ENCODE results near the gene CACNA1D. TPM values are rescaled to one million over a fixed set of nuclear protein-coding genes. Genes with fewer than 3 reads are reported as not detected.

Gene CACNA1D
- total RNA-seq, 2 donors from 2014 or later, result 19.3 to 20.6 TPM

DNA sequence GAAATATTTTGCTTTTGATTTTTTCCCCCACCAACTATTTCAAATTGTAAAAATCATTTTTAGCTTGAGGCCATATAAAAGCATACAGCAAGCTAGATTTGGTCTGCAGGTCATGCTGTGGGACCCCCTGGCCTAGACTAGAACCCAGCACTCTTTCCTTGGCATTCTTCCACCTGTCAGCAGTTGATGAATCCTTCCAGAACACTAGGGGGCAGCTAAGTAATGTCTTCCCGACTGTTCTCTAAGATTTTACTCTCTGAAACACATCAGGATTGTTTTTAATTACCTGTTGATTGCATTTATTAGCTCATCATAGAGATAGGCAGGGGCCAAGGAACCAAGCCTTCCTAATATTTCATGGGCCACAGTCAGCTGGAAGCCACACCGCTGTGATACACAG lies 174.5 kb downstream of the CACNA1D start:
- DNase-seq (no peak), ATAC-seq (no peak)
- intact Hi-C loops (cut with DNase I, micrococcal nuclease), result no loop called here

DNA sequence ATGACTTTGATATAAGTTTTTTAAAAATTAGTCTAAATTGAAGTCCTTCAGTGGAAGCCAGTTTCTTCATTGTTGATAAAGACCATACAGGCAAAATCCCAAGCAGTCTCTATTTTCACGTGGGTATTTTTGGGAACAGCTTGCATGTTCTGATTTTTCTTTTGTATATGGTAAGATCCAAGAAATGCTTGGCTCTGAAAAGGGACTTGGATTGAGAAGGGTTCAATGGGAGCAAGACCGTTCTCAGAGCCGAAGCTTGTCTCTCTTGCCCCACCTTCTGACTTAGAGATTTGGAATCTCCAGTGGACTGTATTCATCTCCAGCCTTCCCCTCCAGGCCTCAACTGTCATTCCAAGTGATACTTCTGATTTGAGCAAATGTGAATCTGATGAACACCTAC lies 176.3 kb downstream of the CACNA1D start:
- ATAC-seq, result no peak
- intact Hi-C loops (cut with DNase I, micrococcal nuclease), result no loop called here
- no peak for DNase-seq

DNA sequence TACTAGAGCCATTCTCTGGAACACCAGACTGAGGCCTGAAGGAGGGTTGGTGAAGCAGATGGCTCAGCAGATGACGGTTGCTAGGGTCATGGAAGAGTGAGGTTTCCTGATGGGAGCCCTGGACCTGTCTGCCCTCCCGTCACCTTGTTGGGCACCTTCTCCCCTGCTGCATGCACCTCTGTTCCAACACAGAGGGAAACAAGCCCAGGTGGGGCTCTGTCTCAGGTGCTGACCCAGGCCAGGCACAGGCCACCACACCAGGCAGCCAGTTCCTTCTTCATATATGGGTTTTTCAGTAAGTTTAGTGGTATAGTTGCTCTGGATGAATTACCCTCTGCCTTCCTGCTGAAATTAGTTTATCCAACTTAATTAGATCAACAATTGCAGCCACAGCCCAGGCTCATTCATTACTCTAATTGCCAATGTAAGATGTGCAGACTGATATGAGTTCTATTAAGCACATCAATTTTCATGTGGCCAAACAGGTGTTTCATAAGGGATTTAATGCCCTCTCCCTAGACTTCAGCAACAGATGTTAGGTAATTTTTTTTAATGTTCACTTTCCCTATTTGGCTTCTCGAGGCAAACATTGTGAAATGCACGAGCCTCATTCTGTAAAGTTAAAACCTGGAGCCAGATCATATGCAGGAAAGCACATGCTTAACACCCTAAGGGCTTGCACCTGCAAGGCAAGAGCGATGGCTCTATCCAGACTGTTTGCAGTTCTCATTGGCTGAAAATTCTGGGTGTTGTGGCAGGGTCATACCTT lies 177.0 kb downstream of the CACNA1D start:
- ATAC-seq (no peak), DNase-seq (no peak)
- intact Hi-C loops (cut with DNase I, micrococcal nuclease), result no loop called here

DNA sequence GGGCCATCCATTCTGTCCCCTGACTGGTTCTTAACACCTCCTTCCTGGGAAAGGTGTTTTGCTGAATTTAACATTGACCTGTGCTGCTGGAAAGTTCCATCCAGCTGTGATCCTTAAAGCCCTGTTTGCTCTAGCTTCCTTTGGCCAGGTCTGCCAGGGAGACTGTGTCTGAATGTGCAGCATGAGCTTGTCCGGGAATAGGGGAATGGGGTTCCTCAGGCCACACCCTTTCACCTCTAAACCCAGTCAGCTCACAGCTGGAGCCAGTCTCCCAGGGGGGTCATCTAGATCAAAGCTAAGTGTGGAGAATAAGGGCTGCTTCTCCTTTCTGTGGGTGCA lies 177.5 kb downstream of the CACNA1D start:
- intact Hi-C loops (cut with DNase I, micrococcal nuclease), result no loop called here
- ATAC-seq, result no peak
- DNase-seq, result no peak

DNA sequence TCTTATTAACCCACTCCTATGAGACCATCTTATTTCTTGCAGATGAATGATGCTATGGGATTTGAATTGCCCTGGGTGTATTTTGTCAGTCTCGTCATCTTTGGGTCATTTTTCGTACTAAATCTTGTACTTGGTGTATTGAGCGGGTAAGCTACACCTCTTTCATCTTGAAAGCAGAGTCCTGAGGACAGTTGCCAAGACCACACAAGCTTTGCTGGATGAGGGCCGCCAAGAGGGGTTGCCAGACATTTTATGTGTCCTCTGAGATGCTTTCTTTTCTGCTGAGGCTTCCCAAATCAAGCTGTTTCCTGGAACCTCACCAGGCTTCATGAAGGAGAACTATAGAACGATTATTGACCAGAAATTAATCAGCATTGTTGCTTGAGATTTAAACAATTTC lies 178.6 kb downstream of the CACNA1D start:
- ATAC-seq (no peak), DNase-seq (no peak)
- intact Hi-C loops (cut with DNase I, micrococcal nuclease), result no loop called here

DNA sequence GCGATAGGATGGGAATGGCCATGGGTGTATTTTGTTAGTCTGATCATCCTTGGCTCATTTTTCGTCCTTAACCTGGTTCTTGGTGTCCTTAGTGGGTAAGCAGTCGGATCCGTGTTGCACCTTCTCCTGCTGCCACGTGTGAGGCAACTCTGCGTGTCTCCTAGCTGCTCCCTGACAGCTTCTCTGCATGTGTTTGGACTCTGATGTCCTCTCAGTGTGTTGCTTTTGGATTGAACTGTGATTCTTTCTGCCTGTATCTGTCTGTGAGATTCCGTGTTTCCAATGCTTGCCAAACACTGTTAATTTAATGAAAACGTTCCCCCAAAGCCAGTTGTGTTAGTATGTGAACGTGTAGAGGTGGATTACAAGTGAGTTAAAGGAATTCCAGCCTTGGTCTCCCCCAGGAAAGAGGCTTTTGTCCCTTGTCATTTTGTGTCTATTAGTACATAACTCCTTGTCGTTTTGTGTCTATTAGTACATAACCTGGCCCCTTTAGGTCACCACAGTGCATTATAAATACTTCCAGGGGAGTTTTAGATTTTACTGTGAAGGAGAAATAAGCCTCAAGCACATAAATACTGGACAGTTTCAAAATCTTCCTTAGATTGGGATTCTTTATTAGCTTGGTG lies 179.4 kb downstream of the CACNA1D start:
- intact Hi-C loops (cut with DNase I, micrococcal nuclease), result no loop called here
- no peak for ATAC-seq
- DNase-seq, result no peak

DNA sequence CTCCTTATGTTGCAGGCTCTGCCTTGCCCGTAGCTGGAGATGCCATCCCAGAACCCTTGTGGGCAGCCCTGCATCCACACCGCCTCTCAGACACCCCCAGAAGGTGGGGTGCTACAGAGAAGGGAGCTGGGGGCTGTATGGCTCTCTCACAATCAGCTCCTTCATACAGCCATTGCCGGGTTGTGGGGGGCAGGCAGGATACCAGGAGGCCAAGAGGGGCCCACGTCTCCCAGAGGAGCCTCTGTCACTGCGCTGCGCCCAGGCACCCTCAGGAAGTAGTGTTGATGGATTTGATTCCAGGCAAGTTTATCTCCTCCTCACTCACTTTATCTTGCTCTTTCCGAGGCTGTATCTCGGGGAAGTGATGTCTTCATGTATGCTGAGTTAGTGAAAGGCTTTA lies 180.2 kb downstream of the CACNA1D start:
- no peak for ATAC-seq
- intact Hi-C loops (cut with DNase I, micrococcal nuclease), result no loop called here
- DNase-seq, result no peak

DNA sequence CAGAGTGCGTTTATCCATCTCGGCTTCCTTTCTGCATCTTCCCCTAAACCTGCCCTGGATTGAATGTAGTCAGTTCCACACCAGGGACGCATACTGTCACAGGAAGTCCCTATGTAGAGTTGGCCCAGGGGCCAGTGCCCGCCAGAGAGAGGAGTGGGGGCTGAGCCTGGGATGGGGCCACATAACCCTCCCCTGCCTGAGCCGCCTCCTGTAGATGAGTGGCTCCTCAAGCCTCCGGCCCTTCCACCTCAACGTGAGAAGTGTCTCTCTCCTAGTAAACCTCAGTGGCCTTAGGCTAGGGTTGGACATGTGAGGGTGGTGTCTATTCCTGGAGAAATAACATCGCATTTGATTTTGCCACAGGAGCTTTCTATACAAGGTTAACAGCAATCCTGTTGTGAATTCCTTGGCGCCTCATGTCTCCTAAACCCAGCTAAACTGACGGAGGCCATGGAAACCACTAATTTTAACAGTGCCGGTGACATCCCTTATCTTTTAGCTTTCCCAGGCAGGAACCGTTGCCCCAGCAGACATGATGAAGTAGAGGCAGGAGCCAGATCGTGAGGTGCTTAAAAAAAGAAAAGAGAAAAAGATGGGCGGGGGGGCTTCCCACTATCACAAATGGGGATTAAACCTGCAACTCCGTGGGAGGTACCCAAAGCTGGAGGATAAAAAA lies 180.7 kb downstream of the CACNA1D start:
- ATAC-seq (no peak), DNase-seq (no peak)
- intact Hi-C loops (cut with DNase I, micrococcal nuclease), result no loop called here

DNA sequence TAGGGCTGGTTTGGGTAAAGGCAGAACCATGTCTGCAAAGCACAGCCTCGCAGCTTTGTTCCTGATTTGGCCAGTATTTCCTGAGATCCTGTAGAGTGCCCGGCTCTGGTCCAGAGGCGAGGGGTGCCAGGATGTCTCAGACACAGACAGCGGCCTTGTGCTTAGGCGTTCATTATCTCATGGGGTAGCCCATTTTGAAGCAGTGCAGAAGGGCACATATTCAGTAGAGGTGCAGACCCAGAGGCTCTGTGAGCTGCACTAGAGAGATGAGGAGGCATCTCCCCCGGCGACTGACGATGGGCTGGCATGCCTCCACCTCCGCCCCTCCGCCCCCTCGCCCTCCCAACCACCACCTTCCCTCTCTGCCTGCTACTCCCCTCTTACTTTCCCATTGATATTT lies 181.5 kb downstream of the CACNA1D start:
- intact Hi-C loops (cut with DNase I, micrococcal nuclease), result no loop called here
- ATAC-seq (no peak), DNase-seq (no peak)

DNA sequence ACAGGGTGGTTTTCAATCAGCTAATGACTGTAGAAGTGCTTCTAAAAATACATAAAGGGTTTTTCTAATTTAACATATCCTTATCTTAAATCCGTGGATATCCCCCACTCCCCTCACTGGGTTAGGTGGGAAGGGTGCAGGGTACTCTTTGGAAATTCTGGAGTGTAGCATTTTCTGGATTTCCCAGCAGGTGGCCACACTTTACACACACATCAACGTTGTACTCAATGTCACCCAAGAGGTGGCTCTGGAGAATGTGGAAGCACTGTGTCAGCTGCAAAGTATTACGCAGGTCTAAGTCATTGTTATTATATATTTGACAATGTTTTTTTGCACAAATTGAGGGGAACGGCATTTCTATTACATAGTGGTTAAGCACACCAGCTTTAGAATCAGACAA lies 183.0 kb downstream of the CACNA1D start:
- intact Hi-C loops (cut with DNase I, micrococcal nuclease), result no loop called here
- DNase-seq (no peak), ATAC-seq (peak; percentile 32)

DNA sequence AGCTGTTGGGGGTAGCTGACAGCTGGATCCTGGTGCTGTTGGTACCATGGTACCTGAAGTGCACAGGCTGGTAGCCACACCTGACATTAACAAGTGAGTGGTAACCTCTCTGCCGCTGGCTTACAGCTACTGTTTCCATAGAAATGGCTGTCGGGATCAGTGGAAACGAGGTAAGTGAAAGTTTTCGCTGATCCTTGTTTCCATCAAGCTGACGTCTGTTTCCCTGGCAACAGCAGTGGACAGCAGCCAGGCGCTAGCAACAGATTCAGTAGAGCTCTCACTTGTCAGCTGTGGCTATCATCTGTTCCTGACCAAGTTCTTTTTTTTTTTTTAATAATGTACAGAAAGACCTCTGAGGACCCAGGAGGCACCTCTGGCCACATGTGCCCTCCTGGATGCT lies 185.6 kb downstream of the CACNA1D start:
- ATAC-seq (no peak), DNase-seq (no peak)
- intact Hi-C loops (cut with DNase I, micrococcal nuclease), result no loop called here

DNA sequence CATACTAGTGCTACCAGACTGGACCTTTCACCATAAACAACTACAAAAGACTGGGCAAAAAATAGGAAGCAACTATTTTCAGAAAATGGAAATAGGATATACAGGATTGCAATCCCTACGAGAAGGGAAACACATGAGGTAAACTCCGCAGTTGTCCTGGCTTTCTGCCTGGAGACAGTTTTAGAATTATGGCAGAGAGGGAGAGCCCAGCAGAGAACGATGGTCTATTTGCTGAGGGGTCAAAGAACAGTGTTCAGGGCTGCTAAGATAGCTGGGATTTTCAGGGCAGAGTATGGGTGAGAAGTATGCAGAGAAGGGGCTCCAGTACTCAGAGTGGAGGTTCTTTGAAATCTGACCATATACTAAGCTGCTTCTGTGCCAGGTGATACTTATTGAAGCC lies 188.4 kb downstream of the CACNA1D start:
- peak; percentile 27 for ATAC-seq
- intact Hi-C loops (cut with DNase I, micrococcal nuclease), result no loop called here
- DNase-seq, result no peak

DNA sequence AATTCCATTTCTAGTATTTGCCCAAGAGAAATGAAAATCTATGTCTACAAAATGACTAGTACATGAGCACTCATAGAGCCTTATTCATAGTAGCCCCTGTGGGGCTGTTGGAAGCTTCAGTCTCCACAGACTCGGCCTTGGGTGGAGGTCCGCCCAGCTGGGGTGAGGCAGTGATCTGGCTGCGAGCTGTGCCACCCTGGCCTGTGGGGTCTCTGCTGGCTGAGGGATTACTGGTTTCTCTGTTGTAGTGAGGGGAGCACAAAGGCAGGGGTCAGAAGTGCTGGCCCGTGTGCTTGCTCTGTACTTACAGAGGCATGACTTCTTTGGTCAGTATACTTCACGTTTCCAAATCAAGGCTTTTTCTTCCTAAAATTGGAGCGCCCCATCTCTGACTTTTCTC lies 193.7 kb downstream of the CACNA1D start:
- DNase-seq (no peak), ATAC-seq (no peak)
- intact Hi-C loops (cut with DNase I, micrococcal nuclease), result no loop called here

DNA sequence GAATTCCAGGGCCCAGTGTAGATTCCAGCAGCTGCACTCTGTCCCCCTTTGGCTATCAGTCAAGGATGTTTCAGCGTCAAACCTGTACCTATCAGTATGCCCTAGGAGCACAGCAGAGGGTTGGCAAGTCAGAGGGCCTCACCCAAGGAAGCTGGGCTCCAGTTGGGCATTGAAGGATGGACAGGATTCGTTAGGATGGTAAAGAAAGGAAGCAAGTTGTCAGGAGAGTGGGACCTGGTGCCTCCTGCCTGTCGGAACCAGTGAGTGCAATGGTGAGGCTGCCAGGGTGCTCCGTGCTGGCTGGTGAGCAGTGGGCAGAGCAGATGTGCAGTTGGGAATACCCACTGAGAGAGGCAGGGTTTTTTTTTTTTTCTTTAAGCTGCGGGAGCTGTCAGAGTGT lies 194.6 kb downstream of the CACNA1D start:
- ATAC-seq (no peak), DNase-seq (no peak)
- intact Hi-C loops (cut with DNase I, micrococcal nuclease), result no loop called here

DNA sequence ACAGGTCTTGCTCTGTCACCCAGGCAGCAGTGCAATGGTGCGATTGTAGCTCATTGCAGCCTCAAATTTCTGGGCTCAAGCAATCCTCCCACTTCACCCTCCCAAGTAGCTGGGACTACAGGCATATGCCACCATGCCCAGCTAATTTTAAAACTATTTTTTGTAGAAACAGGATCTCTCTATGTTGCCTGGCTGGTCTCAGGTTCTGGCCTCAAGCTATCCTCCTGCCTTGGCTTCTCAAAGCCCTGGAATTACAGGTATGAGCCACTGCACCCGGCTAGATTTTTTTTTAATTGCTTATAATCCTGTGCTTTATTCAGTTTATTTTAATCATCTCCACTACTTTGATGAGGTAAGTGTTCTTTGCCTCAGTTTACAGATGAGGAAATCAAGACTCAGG lies 195.3 kb downstream of the CACNA1D start:
- intact Hi-C loops (cut with DNase I, micrococcal nuclease), result no loop called here
- no peak for ATAC-seq
- DNase-seq, result no peak

DNA sequence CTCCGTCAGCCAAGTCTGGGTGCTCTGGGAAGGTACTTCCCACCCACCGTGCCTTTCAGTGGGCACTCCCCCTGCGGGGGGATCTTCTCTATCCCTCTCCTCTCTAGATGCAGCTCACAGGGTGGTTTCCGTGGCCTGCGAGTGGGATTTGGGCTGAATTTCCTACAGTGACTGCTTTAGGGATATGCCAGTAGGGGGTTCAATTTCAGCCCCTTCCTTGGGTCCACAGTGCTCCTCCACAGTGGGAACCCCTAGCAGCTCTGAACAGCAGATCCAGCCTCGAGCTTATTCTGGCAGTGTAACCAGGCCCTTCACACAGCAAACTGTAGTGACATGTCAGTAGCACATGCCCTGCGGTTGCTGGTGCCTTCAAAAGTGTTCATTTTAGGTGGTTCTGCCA lies 196.1 kb downstream of the CACNA1D start:
- intact Hi-C loops (cut with DNase I, micrococcal nuclease), result no loop called here
- DNase-seq (no peak), ATAC-seq (no peak)

DNA sequence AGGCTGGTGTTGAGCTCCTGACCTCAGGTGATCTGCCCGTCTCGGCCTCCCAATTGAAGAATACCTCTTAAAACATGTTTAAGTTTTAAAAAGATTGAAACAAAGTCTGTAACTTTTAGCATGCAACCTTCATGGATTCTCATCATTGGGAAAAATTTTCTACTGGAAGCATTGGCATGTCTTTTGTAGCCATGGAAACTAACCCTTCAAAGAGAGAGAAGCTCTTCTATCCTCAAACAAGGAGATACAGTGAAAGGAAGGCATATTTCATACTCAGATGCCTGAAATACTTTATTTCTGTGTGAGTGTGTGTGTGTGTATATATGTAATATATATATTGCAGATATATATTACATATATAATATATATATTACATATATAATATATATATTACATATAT lies 196.9 kb downstream of the CACNA1D start:
- DNase-seq (no peak), ATAC-seq (no peak)
- intact Hi-C loops (cut with DNase I, micrococcal nuclease), result no loop called here

DNA sequence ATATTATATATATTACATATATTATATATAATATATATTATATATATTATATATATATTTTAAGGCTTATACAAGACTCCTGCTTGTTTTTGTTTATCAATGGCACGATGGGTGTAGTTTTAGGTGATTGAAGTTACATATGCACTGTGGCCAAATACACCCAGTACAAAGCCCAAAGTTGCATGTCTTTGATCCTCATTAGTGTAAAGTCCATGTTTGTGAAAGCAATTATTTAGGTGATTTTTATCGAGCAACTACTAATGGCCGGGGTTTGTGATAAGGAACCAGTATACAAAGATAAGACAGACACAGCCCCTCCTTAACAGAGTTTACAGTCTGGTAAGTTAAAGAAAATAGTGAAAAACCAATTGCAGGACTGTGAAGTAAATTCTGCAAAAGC lies 197.5 kb downstream of the CACNA1D start:
- intact Hi-C loops (cut with DNase I, micrococcal nuclease), result no loop called here
- no peak for DNase-seq
- ATAC-seq, result no peak

DNA sequence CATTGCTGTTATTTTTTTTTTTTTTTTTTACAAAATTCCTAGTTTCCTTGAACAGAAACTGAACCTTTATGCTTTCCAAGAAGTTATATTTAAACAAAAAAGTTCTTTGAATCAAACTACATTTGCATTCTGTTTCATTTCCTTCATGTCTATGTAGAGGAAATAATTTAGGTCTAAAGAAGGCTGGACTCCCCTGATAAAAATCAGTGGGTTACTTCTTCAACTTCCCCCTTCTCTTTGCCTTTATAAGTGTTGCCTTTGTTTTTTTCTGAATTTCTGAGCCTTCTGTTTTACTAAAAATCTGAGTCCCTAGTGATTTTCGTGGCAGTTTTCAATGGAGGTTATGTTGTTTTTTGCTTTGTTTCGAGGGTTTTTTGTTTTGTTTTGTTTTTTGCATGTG lies 199.0 kb downstream of the CACNA1D start:
- intact Hi-C loops (cut with DNase I, micrococcal nuclease), result no loop called here
- DNase-seq (no peak), ATAC-seq (no peak)

DNA sequence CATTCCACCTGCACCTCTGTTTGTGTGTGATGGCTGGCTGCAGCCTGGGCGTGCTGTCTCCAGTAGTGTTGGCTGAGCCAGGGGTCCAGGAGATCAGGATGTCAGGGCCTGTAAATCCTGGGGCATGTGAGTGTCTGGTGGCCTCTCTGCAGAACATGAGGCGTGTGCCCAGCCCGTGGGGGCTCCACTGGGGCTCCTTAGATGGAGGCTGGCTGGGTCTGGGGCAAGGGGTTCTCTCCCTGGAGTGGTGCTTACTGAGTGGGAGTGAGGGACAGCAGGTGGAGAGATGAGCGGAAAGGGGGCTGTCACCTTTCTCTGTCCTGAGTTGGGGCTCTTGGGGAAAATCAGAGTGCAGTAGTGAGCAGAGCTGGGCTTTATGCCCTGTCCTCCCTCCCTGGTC lies 199.6 kb downstream of the CACNA1D start:
- intact Hi-C loops (cut with DNase I, micrococcal nuclease), result no loop called here
- DNase-seq, result no peak
- no peak for ATAC-seq

All from left colon (tissue), 2 donors.